Measurements from ENCODE around the gene KANSL1. TPM values are rescaled to one million over a fixed set of nuclear protein-coding genes. Genes with fewer than 3 reads are reported as not detected.

Gene KANSL1
- total RNA-seq, 2 experiments from 2014 or later, result 80.5 to 82.8 TPM

DNA sequence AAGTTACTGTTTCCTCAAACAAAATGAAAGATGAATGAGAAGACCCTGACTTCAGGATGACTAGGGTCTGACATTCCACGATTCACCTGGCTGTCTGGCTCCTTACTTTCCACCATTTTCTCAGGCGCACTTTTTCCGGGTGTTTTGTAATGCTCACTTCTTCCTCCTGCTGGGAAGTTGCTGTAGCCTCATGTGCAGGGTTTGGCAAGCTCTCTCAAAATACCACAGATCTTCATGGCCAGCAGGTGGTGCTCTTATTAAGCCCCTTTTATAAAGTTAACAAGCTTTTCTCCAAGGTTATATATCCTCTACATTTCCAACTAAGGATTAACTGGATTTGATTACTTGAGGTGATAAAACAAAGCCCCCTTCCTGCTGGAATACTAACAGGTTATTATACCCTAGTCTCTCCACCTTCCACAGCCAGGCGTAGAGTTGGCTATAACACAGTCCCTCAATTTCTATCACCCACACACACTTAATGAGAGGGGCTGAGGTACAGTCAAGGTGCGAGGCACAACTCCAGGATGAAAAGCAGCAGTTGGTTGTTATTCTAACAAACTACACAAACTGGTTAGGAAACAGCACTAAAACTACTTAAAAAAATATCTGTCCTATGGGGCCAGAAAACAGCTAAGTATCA lies 148.8 kb downstream of the KANSL1 start:
- Mint-ChIP-seq H3K4me3 (no peak overlapping the region), H3K4me1 (ENCODE audit: low read depth) (peaks cover 6% of the 10 kb centered on the region), H3K36me3 (ENCODE audit: low read depth) (peaks cover 60% of the 10 kb centered on the region), H3K27ac (no peak overlapping the region), H3K27me3 (ENCODE audit: low read depth) (no peaks in the 10 kb centered on the region), H3K9me3 (ENCODE audit: insufficient read depth) (no peaks in the 10 kb centered on the region)
- ChIA-PET CTCF (interaction anchor here (0.6 to 4.6 kb wide), 39 partner anchors 7 to 790 kb away, joined by 3 to 69 read pairs (median 5); partner anchors contain the start of gene KANSL1), POLR2A (interaction anchor here (1.5 kb wide), 1 partner anchor 149 kb away, joined by 6 read pairs; the partner anchor contains the start of gene KANSL1)
- DNase-seq (peak; percentile 65), ATAC-seq (peak; percentile 57)

DNA sequence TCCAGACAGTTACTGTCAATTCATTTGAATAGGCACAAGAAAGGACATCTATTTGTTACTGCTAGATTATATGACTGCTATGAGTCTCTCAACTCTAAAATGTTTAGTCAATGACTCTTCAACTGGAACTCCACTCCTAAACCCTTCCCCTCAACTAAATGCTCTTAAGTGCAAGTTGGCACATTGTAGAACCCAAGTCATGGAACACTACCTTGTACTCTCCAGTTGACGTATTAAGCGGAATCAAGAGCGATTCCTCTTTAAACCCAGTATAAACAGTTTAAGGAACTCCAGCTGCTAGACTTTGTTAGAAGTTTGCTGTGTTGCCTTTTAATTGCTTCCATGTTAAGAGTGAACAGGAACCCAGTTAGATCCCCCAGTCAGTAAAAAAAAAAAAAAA lies 149.6 kb downstream of the KANSL1 start:
- Mint-ChIP-seq H3K4me1 (ENCODE audit: low read depth) (peaks cover 6% of the 10 kb centered on the region), H3K4me3 (no peak overlapping the region), H3K27me3 (ENCODE audit: low read depth) (no peaks in the 10 kb centered on the region), H3K27ac (no peak overlapping the region), H3K9me3 (ENCODE audit: insufficient read depth) (no peaks in the 10 kb centered on the region), H3K36me3 (ENCODE audit: low read depth) (peaks cover 60% of the 10 kb centered on the region)
- POLR2A ChIA-PET, result interaction anchor here (1.5 kb wide), 1 partner anchor 150 kb away, joined by 6 read pairs; the partner anchor contains the start of gene KANSL1
- ATAC-seq (no peak), DNase-seq (no peak)
- CTCF ChIA-PET, result interaction anchor here (0.6 to 4.6 kb wide), 31 partner anchors 8 to 791 kb away, joined by 3 to 69 read pairs (median 5); partner anchors contain the start of gene KANSL1

DNA sequence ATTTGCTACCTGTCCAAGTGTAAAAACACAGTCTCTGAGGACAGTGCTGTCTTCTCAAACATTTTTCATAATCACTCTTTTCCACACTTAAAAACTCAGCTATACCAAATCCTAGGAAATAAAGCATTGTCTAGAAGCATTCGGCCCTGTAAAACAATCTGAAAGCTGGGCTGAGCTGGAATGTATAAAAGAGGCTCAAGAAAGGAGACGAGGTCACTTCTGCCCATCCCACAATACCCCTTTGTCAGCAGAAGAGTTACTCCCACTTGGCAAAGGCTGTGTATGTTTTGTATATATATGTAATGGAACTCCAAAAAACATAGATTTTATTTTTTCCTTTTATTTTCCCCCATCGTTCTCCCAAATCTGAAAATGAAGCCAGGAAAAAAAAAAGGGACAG lies 150.3 kb downstream of the KANSL1 start:
- Mint-ChIP-seq H3K9me3 (ENCODE audit: insufficient read depth) (no peaks in the 10 kb centered on the region), H3K27ac (no peak overlapping the region), H3K36me3 (ENCODE audit: low read depth) (peaks cover 62% of the 10 kb centered on the region), H3K4me1 (ENCODE audit: low read depth) (peaks cover 6% of the 10 kb centered on the region), H3K4me3 (no peak overlapping the region), H3K27me3 (ENCODE audit: low read depth) (no peaks in the 10 kb centered on the region)
- DNase-seq (no peak), ATAC-seq (no peak)
- ChIA-PET CTCF (interaction anchor here (1.1 to 4.6 kb wide), 5 partner anchors 8 to 170 kb away, joined by 3 to 69 read pairs (median 4); no protein-coding TSS in a partner anchor), POLR2A (no interaction called here)

DNA sequence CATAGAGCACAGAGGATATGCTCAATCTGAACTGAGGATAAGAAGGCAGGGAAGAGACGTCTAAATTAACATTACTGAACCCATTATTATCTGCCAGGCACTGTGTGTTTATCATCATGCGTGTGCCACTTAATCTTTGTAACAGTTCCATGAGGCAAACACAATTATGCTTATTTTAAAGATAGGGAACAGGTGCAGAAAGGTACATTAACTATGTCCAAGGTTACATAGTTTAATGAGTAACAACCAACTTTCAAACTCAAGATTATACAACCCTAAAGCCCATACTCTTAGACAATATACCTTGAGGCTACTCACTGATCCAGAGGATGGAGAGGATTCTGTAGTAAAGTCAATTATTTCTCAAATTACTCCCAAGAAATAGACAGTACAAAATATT lies 151.0 kb downstream of the KANSL1 start:
- Mint-ChIP-seq H3K27me3 (ENCODE audit: low read depth) (no peaks in the 10 kb centered on the region), H3K4me3 (no peak overlapping the region), H3K36me3 (ENCODE audit: low read depth) (peaks cover 59% of the 10 kb centered on the region), H3K9me3 (ENCODE audit: insufficient read depth) (no peaks in the 10 kb centered on the region), H3K27ac (no peak overlapping the region), H3K4me1 (ENCODE audit: low read depth) (peaks cover 6% of the 10 kb centered on the region)
- POLR2A ChIA-PET, result no interaction called here
- CTCF ChIA-PET, result interaction anchor here (1.1 to 4.6 kb wide), 4 partner anchors 8 to 171 kb away, joined by 4 to 69 read pairs (median 4); no protein-coding TSS in a partner anchor
- DNase-seq (no peak), ATAC-seq (no peak)

DNA sequence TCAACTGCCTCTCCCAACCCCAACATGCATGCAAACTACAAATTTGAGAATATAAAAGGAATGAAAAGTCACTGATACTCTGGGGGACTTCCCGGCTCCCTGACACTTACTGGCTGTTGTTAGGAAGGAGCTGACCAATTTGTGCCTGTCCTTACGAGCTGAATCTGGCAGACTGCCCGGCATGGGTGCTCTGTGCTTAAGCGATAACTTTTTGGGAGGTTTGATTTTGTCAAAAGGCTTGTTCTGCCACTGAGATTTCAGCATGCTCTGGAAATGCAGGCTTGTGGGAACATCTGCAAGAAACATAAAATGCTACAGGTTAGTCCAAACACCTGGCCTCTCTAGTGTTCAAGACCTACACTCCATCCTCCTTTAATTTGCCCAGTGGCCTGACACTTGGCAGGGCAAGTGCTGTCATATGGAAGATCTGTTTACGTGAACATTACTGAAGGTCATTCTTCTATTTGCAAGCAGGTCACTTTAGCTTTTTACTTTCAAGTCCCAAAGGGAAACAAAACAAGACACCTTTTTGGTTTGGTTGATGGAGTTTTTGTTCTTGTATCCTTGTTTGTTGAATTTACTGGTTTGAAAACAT lies 153.5 kb downstream of the KANSL1 start:
- H3K27ac Mint-ChIP-seq, result no peak overlapping the region
- DNase-seq, result no peak
- H3K36me3 Mint-ChIP-seq (ENCODE audit: low read depth), result peaks cover 58% of the 10 kb centered on the region
- no peaks in the 10 kb centered on the region for H3K27me3 Mint-ChIP-seq (ENCODE audit: low read depth)
- H3K4me1 Mint-ChIP-seq (ENCODE audit: low read depth), result peaks cover 11% of the 10 kb centered on the region
- POLR2A ChIA-PET, result no interaction called here
- CTCF ChIA-PET, result interaction anchor here (2.4 kb wide), 1 partner anchor 173 kb away, joined by 15 read pairs; no protein-coding TSS in a partner anchor
- H3K9me3 Mint-ChIP-seq (ENCODE audit: insufficient read depth), result no peaks in the 10 kb centered on the region
- no peak for ATAC-seq
- H3K4me3 Mint-ChIP-seq, result no peak overlapping the region

DNA sequence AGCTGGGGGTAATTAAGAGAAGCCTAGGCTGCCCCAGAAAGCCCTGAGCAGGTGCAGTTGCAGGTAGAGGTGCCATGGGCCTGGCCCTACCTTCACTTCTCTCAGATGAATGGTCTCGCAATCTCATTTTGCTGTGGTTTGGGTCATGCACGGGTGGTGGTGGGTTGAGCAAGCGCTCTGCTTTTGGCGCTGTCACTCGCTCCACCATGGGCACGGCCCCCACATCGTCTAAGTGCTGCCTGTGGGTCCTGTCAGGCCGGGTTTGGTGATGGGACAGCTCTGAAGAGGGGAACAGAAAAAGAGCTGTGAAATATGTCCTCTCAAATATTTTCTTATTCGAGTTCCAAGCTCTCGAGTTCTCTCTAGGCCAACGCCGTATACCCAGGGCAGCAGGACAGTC lies 154.3 kb downstream of the KANSL1 start:
- no peak overlapping the region for H3K4me3 Mint-ChIP-seq
- no peaks in the 10 kb centered on the region for H3K9me3 Mint-ChIP-seq (ENCODE audit: insufficient read depth)
- H3K36me3 Mint-ChIP-seq (ENCODE audit: low read depth), result peaks cover 60% of the 10 kb centered on the region
- POLR2A ChIA-PET, result no interaction called here
- peaks cover 8% of the 10 kb centered on the region for H3K4me1 Mint-ChIP-seq (ENCODE audit: low read depth)
- no peak for ATAC-seq
- DNase-seq, result no peak
- CTCF ChIA-PET, result interaction anchor here (1.0 to 2.4 kb wide), 2 partner anchors 37 to 174 kb away, joined by 4 to 15 read pairs; no protein-coding TSS in a partner anchor
- H3K27me3 Mint-ChIP-seq (ENCODE audit: low read depth), result no peaks in the 10 kb centered on the region
- H3K27ac Mint-ChIP-seq, result no peak overlapping the region

DNA sequence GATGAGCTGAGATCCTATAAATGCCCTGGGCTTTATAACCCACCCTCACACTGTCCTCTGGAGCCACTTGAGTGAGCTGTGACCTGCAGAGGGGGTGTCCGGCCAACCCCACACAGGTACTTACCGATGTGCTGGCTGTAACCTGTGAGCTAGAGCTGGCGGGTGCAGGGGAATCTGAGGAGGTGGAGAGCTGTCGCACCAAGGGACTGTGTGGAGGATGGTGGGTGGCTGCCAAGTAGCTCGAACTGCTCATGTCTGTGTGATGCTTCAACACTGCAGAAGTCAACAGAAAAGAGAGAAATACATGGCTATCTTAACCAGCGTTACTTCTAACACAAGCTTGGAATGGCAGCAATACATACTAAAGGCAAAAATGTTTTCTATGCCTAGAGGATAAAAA lies 154.8 kb downstream of the KANSL1 start:
- ATAC-seq (no peak), DNase-seq (no peak)
- H3K36me3 Mint-ChIP-seq (ENCODE audit: low read depth), result peaks cover 58% of the 10 kb centered on the region
- ChIA-PET POLR2A (interaction anchor here (0.9 kb wide), 1 partner anchor 13 kb away, joined by 3 read pairs; no protein-coding TSS in a partner anchor), CTCF (interaction anchor here (1.0 to 2.4 kb wide), 3 partner anchors 37 to 175 kb away, joined by 3 to 15 read pairs (median 4); partner anchors contain the start of gene KANSL1)
- H3K9me3 Mint-ChIP-seq (ENCODE audit: insufficient read depth), result no peaks in the 10 kb centered on the region
- H3K27me3 Mint-ChIP-seq (ENCODE audit: low read depth), result no peaks in the 10 kb centered on the region
- no peak overlapping the region for H3K4me3 Mint-ChIP-seq
- peaks cover 8% of the 10 kb centered on the region for H3K4me1 Mint-ChIP-seq (ENCODE audit: low read depth)
- peak overlapping the region; percentile 8 for H3K27ac Mint-ChIP-seq

DNA sequence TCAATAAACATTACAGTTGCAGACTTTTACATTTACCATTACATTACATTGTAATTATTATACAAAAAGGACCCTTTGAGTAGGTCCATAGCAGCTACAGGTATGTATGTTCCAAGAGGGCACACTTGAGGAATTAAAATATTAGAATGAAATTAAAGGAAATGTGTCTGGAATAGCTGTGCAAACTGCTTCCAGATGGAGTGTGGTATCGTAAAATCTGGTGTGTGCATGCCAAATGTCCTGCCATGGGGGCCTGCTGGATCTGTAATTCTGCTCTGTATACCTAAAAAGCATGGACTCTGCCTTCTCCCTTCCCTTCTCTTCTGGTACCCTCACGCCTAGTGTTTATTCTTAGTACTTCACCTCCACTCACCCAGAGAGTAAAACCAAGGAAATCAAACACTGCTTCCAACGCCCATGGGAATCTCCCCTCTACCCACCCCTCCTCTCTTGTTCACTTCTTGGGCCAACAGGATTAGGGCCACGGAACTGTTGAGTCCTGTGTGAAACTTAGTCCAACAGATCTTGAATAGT lies 155.4 kb downstream of the KANSL1 start:
- peaks cover 61% of the 10 kb centered on the region for H3K36me3 Mint-ChIP-seq (ENCODE audit: low read depth)
- H3K27ac Mint-ChIP-seq, result peak overlapping the region; percentile 8
- no peak overlapping the region for H3K4me3 Mint-ChIP-seq
- peaks cover 8% of the 10 kb centered on the region for H3K4me1 Mint-ChIP-seq (ENCODE audit: low read depth)
- CTCF ChIA-PET, result interaction anchor here (0.5 to 2.4 kb wide), 4 partner anchors 96 to 175 kb away, joined by 3 to 15 read pairs (median 4); partner anchors contain the start of gene KANSL1
- no peaks in the 10 kb centered on the region for H3K9me3 Mint-ChIP-seq (ENCODE audit: insufficient read depth)
- H3K27me3 Mint-ChIP-seq (ENCODE audit: low read depth), result no peaks in the 10 kb centered on the region
- DNase-seq (no peak), ATAC-seq (no peak)
- POLR2A ChIA-PET, result interaction anchor here (0.9 kb wide), 1 partner anchor 14 kb away, joined by 3 read pairs; no protein-coding TSS in a partner anchor

DNA sequence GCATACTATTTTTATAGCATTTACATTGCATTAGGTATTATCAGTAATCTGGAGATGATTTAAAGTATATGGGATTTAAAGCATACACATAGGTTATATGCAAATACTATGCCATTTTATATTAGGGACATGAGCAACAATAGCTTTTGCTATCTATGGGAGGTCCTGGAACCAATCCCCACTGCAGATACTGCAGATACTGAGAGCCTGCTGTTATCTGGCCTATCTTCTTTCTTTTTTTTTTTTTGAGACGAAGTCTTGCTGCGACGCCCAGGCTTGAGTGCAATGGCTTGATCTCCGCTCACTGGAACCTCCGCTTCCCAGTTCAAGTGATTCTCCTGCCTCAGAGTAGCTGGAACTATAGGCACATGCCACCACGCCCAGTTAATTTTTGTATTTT lies 156.7 kb downstream of the KANSL1 start:
- ATAC-seq (no peak), DNase-seq (no peak)
- Mint-ChIP-seq H3K9me3 (ENCODE audit: insufficient read depth) (no peaks in the 10 kb centered on the region), H3K4me3 (no peak overlapping the region), H3K4me1 (ENCODE audit: low read depth) (peaks cover 8% of the 10 kb centered on the region), H3K36me3 (ENCODE audit: low read depth) (peaks cover 66% of the 10 kb centered on the region), H3K27me3 (ENCODE audit: low read depth) (no peaks in the 10 kb centered on the region), H3K27ac (no peak overlapping the region)
- ChIA-PET CTCF (interaction anchor here (1.0 to 3.0 kb wide), 5 partner anchors 8 to 176 kb away, joined by 3 to 17 read pairs (median 5); partner anchors contain the start of gene KANSL1), POLR2A (no interaction called here)

DNA sequence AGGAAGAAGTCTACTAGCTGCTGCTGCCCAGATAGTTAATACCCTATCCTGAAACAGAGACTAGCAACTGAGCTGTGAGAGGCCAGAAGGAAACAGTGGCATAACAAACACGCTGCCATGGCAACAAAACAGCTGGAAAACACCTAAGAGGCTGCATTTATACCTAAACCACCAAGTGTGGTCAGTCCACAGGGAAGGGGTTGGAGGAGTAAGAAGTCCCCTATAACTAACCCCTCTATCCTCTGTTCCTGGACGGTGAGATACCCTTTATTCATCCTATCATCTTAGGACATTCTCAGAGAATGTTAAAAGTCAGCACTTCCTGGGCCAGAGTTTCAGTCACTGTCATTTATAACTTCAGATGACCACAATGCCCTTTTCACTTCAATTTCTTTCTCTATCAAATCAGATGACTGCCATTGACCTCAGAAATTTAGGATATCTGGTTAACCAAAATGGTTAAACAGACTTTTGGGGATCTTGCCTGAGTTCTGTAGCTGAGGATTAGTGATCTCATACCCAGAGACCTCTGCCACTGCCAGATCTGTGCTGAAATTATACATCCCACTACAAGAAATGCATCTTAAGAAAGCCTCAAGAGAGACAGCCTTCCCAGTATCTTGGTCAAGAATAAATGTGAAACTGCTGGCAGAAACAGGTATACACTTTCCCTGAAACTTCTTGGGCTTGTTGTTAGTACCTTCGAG lies 158.0 kb downstream of the KANSL1 start:
- Mint-ChIP-seq H3K9me3 (ENCODE audit: insufficient read depth) (no peaks in the 10 kb centered on the region), H3K27me3 (ENCODE audit: low read depth) (no peaks in the 10 kb centered on the region), H3K36me3 (ENCODE audit: low read depth) (peaks cover 71% of the 10 kb centered on the region), H3K4me3 (no peak overlapping the region), H3K27ac (peak overlapping the region; percentile 32), H3K4me1 (ENCODE audit: low read depth) (peaks cover 8% of the 10 kb centered on the region)
- DNase-seq, result no peak
- CTCF ChIA-PET, result interaction anchor here (1.0 to 3.0 kb wide), 10 partner anchors 8 to 180 kb away, joined by 3 to 17 read pairs (median 4); partner anchors contain the start of gene KANSL1
- POLR2A ChIA-PET, result no interaction called here
- peak; percentile 62 for ATAC-seq

DNA sequence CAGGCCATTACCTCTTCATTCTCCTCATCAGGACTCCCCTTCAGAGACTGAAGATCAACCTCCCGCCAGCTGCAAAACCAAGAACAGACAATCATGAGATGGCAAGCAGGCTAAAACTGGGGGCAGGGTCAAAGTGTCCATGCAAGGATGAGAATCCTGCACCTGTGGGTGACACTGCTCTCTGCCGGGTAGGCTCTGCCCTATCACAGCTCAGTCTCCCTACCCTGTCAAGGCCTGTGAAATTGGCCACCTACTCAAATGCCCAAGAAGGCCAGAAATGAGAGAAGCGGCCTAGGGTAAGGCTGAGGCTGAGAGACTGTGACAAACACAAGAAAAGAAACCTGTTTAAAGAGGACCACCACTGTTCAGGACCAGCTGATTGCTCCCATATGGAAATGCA lies 159.8 kb downstream of the KANSL1 start:
- Mint-ChIP-seq H3K9me3 (ENCODE audit: insufficient read depth) (no peaks in the 10 kb centered on the region), H3K27me3 (ENCODE audit: low read depth) (no peaks in the 10 kb centered on the region), H3K4me3 (no peak overlapping the region), H3K27ac (peak overlapping the region; percentile 27), H3K4me1 (ENCODE audit: low read depth) (peaks cover 14% of the 10 kb centered on the region), H3K36me3 (ENCODE audit: low read depth) (peaks cover 76% of the 10 kb centered on the region)
- DNase-seq (no peak), ATAC-seq (no peak)
- ChIA-PET POLR2A (interaction anchor here (0.6 kb wide), 1 partner anchor 24 kb away, joined by 3 read pairs; no protein-coding TSS in a partner anchor), CTCF (interaction anchor here (0.8 kb wide), 1 partner anchor 11 kb away, joined by 3 read pairs; no protein-coding TSS in a partner anchor)

All from activated CD8-positive, alpha-beta T cell treated with anti-CD3 and anti-CD28 coated beads, Interleukin-2, amount 10 ng/mL, durations not matched to agents 7 days and 5 days (primary cell).